ENCODE results near the gene EFCAB12.

EFCAB12 gene

GRCh38 chr3:129428376-129429079, at the start of gene EFCAB12:
TSS of gene EFCAB12 (minus strand) at chr3:129428636. CDS start at chr3:129428488, 148 bp downstream.
- DNase-seq (ENCODE audit: insufficient read length, low spot score): peak; percentile 51
- TF ChIP-seq CTCF (IDR thresholded peaks at IDR 0.05; ENCODE audit: insufficient read depth, missing control alignments): no peak
- no peak for FAIRE-seq

- DNase-seq (ENCODE audit: insufficient read length, low spot score): no peak
- FAIRE-seq: no peak
- TF ChIP-seq CTCF (IDR thresholded peaks at IDR 0.05; ENCODE audit: insufficient read depth, missing control alignments): no peak
These were observed 48.1 kb upstream of the EFCAB12 start for GRCh38 chr3:129476586-129476985.

- TF ChIP-seq CTCF (IDR thresholded peaks at IDR 0.05; ENCODE audit: insufficient read depth, missing control alignments): no peak
- DNase-seq (ENCODE audit: insufficient read length, low spot score) (no peak), FAIRE-seq (no peak)
These were observed 47.4 kb upstream of the EFCAB12 start for GRCh38 chr3:129475863-129476262.

GRCh38 chr3:129474984-129475804, 46.8 kb upstream of the EFCAB12 start:
- no peak for DNase-seq (ENCODE audit: insufficient read length, low spot score)
- FAIRE-seq: no peak
- no peak for TF ChIP-seq CTCF (IDR thresholded peaks at IDR 0.05; ENCODE audit: insufficient read depth, missing control alignments)

- DNase-seq (ENCODE audit: insufficient read length, low spot score): no peak
- no peak for FAIRE-seq
- no peak for TF ChIP-seq CTCF (IDR thresholded peaks at IDR 0.05; ENCODE audit: insufficient read depth, missing control alignments)
These were observed 45.3 kb upstream of the EFCAB12 start for GRCh38 chr3:129473769-129474152.

- no peak for DNase-seq (ENCODE audit: insufficient read length, low spot score)
- no peak for TF ChIP-seq CTCF (IDR thresholded peaks at IDR 0.05; ENCODE audit: insufficient read depth, missing control alignments)
- no peak for FAIRE-seq
These were observed 44.8 kb upstream of the EFCAB12 start for GRCh38 chr3:129473067-129473768.

All from D721Med (cell line).